ENCODE measurements around the gene BEST1.

GRCh38 chr11:61969838-61970662 is 19.9 kb downstream of the BEST1 start:
- TF ChIP-seq CTCF (IDR thresholded peaks at IDR 0.05; ENCODE audit: low read depth, low read length, poor library complexity, severe bottlenecking) (no peak), EZH2phosphoT487 (IDR thresholded peaks at IDR 0.05; ENCODE audit: borderline replicate concordance, low read length) (no peak)

Data from DOHH2 (cell line).